HG03469 (cell line): ENCODE measurements around the gene MRPL55.

ENCODE experiments used
- ATAC-seq: cut with Tn5 transposase; IDR thresholded peaks from one replicate; pipeline ENCODE4 v1.9.1; 2021; ENCODE audit warnings: mild to moderate bottlenecking, moderate library complexity, moderate number of reproducible peaks; ENCODE audit not compliant: unreplicated experiment

MRPL55 gene

DNA sequence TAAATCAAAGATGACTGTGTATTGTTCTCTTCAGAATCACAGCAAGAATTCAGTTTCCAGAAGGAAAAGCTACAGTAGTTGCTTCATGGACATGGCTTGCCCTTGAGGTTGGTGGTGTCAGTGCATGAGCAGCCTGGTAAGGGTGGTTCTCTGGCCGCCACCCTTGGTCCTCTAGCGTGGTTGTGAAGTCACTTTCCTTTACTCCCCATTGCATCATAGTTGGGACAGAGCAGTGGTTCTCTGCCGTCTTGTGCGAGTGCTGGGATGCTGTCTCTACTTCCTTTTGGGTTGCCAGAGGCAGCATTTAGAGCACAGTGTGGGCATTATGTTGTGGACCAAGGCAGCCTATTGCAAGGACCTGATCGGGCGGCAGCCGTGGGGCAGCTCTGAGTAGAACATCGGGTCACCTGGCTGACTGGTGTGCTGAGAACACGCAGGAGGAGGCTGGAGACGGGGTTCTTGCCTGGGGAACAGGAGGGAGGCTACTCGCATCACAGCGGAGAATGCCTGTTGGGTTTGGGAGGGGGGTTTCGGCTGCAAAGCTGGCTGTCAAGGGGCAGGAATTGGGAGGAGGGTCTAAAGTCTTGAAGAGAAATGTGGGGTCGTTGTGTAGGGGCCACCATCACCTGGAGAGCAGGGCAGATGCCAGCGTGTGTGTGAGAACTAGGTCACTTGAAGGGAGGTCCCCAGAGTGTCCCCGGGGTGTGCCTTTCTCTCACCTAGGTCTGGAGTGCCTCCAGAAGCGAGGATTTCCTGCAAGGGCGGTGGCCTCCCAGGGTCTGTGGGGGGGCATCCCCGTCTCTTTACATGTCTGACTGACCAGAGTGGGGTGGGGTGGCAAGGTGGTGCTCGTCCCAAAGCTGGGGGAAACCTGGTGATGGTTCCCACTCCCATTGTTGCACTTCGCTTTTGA, 20.3 kb downstream of the MRPL55 start:
- no peak for ATAC-seq

GRCh38 chr1:228087771-228088251, 21.3 kb downstream of the MRPL55 start:
- no peak for ATAC-seq

GRCh38 chr1:228085287-228085951, 23.7 kb downstream of the MRPL55 start:
- no peak for ATAC-seq

GRCh38 chr1:228084797-228085196, 24.3 kb downstream of the MRPL55 start:
- ATAC-seq: no peak

- no peak for ATAC-seq
These were observed 24.8 kb downstream of the MRPL55 start for GRCh38 chr1:228084325-228084724.

- ATAC-seq: no peak
These were observed 25.2 kb downstream of the MRPL55 start for GRCh38 chr1:228083871-228084278.

DNA sequence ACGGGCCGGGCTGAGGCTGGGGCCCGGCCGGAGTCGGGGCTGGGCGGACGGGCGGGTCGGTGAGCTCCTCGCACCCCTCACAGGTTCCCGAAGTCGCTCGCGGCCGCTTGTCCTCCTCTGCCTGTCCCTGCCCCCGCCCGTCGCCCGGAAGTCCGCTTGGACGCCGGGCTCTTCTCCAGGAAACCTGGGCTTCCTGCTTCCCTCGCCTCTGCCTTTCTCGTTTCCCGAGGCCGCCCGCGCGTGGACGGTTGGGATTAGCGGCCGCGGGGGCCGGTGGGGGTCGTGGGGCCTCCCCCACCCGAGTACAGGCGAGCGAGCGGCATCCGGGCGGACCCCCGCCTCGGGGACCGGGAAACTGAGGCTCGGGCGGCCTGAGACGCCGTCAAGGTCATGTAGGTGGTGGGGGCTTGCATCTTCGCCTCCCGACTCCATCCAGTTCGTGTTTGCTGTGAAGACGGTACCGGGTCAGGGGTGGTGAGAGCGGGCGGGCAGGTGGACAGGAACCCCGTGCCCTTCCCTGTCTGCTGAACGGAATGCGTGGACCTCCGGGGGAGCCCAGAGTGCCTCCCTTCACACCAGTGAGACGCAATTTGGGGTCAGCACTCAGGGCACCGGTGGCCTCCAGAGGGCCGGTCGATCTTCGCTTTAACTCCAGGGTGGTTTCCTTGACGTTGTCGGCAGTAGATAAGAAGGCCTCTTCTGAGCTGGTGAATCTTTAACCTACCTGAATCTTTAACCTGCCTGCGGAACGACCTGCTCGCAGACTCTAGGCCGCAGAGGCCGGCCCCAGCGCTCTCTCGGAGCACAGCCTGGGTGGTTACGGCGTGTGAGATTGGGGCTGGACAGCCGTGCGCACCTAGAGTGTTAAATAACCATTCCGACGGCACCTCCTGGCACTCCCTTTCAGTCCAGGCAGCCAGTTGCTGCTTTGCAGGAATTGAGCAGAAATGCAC, 25.9 kb downstream of the MRPL55 start:
- ATAC-seq: peak; percentile 4

GRCh38 chr1:228082214-228082917, 26.7 kb downstream of the MRPL55 start, which contains the start of gene ARF1:
TSS of gene ARF1 (plus strand) at chr1:228082708. CDS start at chr1:228097115, 14,407 bp downstream.
- ATAC-seq: peak; percentile 70

- no peak for ATAC-seq
These were observed 27.4 kb downstream of the MRPL55 start for GRCh38 chr1:228081578-228082213.

GRCh38 chr1:228081144-228081543, 28.0 kb downstream of the MRPL55 start:
- no peak for ATAC-seq

DNA sequence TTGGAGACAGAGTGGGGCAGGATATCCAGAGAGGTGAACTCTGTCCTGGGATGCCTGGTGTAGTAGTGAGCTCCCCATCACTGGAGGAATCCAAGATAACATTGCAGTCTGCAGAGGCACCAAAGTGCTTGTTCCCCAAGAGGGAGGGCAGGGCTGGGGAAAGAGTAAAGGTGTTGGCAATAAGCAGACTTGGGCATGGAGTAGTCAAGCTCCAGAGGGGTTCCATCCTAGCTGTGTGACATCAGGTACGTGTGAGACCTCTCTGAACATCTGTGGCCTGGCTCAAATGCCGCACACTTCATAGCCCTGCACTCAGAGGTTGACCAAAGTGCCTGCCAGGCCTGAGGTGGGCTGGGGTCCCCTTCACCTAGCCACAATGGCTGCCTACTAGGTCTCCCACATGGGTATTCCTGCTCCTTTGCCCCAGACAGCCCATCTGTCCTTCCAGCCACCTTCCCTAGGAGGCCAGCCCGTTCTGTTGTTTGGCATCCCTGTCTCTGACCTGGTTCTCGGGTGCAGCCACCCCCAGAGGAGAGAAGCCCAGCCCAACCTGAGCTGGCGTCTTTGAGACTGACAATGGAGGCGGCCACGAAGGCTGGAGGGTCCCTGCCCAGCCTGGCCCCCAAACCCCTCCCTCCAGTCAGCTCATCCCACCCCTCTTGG, 29.4 kb downstream of the MRPL55 start:
- ATAC-seq: no peak

DNA sequence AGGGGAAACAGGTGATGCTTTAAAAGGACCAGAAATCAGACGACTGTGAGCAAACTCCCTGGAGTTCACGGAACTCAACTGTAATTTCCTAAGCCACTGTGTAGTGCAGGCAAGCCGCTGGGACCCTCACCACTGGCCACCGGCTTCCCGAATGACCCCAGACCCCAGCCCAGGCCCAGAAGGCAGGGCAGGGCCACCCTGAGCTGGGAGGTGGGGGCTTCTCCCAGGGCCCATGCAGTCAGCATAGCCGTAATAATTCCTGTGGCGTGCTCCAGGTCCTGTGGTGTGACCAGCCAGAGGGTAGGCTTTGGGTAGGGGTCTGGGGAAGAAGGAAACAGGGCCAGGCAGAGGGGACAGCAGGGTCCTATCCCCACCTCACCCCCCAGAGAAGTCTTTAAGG, 30.1 kb downstream of the MRPL55 start:
- ATAC-seq: no peak

DNA sequence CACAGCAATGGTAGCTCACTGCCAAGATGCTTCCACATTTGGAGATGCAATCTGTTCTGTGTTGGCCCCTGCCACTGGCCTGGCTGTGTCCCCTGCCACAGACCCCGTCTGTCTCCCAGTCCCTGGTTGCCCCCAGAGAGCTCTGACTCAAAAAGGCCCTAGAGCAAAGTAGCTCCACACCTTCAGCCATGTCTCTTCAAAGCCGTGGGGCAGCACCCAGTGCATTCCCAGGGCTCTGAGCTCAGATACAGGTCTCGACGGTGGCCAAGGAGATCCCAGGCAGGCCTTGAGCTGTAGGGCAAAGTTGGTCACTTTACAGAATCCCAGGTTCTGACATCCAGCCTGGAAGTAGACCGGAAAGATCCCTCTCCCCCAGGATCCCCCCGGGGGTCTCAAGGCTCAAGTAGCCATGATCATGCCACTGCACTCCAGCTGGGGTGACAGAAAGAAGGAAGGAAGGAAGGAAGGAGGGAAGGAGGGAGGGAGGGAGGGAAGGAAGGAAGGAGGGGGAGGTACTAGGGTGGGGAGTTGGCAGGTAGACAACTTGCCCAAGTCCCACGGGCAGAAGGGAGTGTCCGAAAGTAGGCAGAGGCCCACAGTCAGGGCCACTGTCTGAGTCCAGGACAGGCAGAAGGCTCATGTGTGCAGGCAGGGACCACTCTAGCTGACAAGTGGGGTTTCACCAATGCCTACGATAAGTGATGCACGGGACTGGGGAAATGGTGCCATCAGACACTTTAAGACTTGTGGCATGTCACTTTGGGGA, 31.4 kb downstream of the MRPL55 start:
- ATAC-seq: no peak

- ATAC-seq: no peak
These were observed 32.2 kb downstream of the MRPL55 start for GRCh38 chr1:228076796-228077430.

DNA sequence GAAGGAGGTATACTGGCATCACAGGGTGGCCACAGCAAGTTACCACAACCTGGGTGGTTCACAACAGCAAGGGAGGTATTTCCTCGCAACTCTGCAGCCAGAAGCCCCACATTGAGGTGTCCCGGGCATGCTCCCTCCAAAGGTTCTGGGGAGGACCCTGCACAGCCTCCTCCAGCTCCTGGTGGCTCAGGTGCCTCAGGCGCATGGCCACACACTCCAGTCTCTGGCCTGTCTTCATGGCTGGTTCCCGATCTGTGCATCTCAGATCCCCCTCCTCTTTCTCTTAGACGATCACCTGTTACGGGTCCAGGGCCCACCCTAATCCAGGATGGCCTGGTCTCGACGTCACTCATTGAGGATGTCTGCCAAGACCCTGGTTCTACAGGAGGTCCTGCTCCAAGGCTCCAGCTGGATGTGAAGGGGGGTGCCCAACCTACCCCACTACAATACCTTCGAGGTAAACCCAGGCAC, 33.3 kb downstream of the MRPL55 start:
- no peak for ATAC-seq

DNA sequence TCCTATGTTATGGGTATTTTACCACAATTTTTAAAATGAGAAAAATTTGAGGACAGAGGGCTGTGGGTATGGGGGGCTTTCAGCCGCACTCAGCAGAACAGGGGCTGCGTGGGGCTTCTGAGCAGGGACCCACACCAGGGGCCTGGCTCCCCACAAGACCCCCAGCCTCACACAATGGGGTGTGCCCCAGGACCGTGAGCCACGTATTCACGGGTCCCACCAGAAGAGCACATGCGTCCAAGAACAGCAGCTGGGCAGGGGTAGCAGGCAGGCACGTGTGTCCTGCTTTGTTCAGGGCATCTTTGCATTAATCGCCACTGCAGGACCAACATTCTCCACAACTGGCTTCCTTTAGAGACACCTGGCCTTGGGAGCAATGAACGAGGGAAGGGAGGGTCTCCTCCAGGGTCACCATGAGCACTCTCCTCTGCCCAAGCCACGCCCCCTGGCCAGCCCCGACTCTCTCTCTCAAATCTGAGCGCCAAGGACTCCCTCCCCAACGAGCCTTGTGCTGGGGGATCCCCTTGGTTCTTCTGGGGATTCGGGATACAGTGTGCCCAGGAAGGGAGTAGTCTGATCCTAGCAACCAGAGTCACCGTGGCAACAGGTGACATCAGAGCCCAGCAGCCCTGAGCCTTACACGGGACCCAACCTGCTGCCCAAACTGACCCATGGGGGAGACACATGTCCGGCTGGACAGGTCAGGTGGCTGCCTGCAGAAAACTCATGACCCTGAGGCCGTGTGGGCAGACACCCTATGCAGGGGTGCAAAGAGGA, 34.0 kb downstream of the MRPL55 start:
- ATAC-seq: no peak
